ENCODE measurements around the gene ZFP90. TPM values are rescaled to one million over a fixed set of nuclear protein-coding genes. Genes with fewer than 3 reads are reported as not detected.

Gene ZFP90
- total and polyA plus RNA-seq, 2 experiments from 2014 or later: 10.9 to 13.4 TPM

DNA sequence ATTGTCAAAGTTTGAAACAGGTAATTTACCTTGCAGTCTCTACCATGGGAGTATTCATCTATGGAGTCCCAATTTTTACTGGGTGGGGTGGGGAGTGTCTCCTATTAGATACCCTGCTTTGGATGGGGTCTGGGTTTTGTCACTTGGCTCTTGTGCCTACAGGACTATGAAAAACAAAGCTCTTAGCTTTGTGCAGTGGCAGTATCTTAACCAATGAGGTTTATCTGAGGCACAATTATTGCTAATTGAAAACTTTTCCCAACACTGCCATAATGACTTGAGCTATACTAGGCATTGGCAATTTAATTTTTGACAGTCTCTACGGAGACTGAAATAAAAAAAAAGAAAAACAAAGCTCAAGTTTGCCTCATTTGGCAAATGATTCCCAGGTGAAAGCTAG lies 3.8 kb upstream of the ZFP90 start:
- H3K4me3 ChIP-seq: no peak overlapping the region
- 60% methylated on average over 1 of the region's 1 CpG for WGBS (ENCODE audit: low lambda C conversion rate, missing lambda C conversion rate)
- no peak for TF ChIP-seq EZH2 (IDR thresholded peaks at IDR 0.05; ENCODE audit: borderline replicate concordance)
- TF ChIP-seq, protein P1, sequence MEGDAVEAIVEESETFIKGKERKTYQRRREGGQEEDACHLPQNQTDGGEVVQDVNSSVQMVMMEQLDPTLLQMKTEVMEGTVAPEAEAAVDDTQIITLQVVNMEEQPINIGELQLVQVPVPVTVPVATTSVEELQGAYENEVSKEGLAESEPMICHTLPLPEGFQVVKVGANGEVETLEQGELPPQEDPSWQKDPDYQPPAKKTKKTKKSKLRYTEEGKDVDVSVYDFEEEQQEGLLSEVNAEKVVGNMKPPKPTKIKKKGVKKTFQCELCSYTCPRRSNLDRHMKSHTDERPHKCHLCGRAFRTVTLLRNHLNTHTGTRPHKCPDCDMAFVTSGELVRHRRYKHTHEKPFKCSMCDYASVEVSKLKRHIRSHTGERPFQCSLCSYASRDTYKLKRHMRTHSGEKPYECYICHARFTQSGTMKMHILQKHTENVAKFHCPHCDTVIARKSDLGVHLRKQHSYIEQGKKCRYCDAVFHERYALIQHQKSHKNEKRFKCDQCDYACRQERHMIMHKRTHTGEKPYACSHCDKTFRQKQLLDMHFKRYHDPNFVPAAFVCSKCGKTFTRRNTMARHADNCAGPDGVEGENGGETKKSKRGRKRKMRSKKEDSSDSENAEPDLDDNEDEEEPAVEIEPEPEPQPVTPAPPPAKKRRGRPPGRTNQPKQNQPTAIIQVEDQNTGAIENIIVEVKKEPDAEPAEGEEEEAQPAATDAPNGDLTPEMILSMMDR (IDR thresholded peaks at IDR 0.05; ENCODE audit: poor library complexity): no peak
- TF ChIP-seq EZH2phosphoT487 (IDR thresholded peaks at IDR 0.05; ENCODE audit: low read depth, severe bottlenecking, unreplicated experiment): no peak
- H3K27me3 ChIP-seq: no peaks in the 10 kb centered on the region
- H3K4me1 ChIP-seq (ENCODE audit: insufficient read depth): peaks cover 3% of the 10 kb centered on the region
- H3K9me2 ChIP-seq (replicated peaks; ENCODE audit: insufficient read depth): no peaks in the 10 kb centered on the region
- no peaks in the 10 kb centered on the region for H3K36me3 ChIP-seq (replicated peaks; ENCODE audit: insufficient read depth, low read depth)
- no peaks in the 10 kb centered on the region for H4K20me1 ChIP-seq (ENCODE audit: insufficient read depth, poor library complexity, severe bottlenecking)
- no peak for DNase-seq (ENCODE audit: low spot score)
- no peaks in the 10 kb centered on the region for H3K9me3 ChIP-seq (ENCODE audit: low read depth)
- H3K27ac ChIP-seq: no peak overlapping the region
- no peak overlapping the region for H2AFZ ChIP-seq
- peaks cover 14% of the 10 kb centered on the region for H3K79me2 ChIP-seq
- no peak overlapping the region for H3K4me2 ChIP-seq

DNA sequence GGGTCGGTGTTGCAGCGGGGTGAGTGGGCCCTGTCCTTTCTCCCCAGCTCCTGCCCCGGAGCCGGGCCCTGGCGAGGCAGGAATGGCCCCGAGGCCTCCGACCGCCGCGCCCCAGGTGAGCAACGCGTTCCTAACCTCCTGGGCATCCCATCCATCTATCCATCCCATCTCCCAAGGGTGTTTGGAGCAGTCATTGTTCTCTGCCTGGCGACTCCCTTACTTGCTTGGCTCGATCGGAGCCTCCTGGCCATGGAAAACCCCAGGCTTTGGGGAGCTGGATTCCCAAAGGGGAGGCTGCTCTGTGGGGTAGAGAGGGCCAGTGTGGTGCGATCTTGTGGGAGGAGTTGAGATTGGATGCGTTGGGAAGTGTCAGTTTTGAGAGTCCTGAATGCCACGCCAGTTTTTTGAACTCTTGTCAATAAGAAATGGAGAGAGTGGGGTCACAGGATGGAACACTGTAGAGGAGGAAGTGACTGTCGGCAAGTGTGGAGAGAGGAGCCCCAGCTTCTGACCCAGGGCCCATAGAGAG lies 684 bp downstream of the ZFP90 start:
- H3K27me3 ChIP-seq: no peaks in the 10 kb centered on the region
- H3K4me3 ChIP-seq: peak overlapping the region; percentile 95
- H3K9me2 ChIP-seq (replicated peaks; ENCODE audit: insufficient read depth): no peaks in the 10 kb centered on the region
- WGBS (ENCODE audit: low lambda C conversion rate, missing lambda C conversion rate): 5% methylated on average over 17 of the region's 19 CpGs
- peaks cover 3% of the 10 kb centered on the region for H3K36me3 ChIP-seq (replicated peaks; ENCODE audit: insufficient read depth, low read depth)
- H3K4me1 ChIP-seq (ENCODE audit: insufficient read depth): peaks cover 3% of the 10 kb centered on the region
- H3K27ac ChIP-seq: peak overlapping the region; percentile 83
- H2AFZ ChIP-seq: peak overlapping the region; percentile 94
- peak; percentile 19 for DNase-seq (ENCODE audit: low spot score)
- peak overlapping the region; percentile 87 for H3K4me2 ChIP-seq
- H3K9me3 ChIP-seq (ENCODE audit: low read depth): no peaks in the 10 kb centered on the region
- H3K79me2 ChIP-seq: peaks cover 23% of the 10 kb centered on the region
- no peak for TF ChIP-seq EZH2phosphoT487 (IDR thresholded peaks at IDR 0.05; ENCODE audit: low read depth, severe bottlenecking, unreplicated experiment)
- no peak for TF ChIP-seq EZH2 (IDR thresholded peaks at IDR 0.05; ENCODE audit: borderline replicate concordance)
- TF ChIP-seq, protein P1 (IDR thresholded peaks at IDR 0.05; ENCODE audit: poor library complexity): no peak
- no peaks in the 10 kb centered on the region for H4K20me1 ChIP-seq (ENCODE audit: insufficient read depth, poor library complexity, severe bottlenecking)

DNA sequence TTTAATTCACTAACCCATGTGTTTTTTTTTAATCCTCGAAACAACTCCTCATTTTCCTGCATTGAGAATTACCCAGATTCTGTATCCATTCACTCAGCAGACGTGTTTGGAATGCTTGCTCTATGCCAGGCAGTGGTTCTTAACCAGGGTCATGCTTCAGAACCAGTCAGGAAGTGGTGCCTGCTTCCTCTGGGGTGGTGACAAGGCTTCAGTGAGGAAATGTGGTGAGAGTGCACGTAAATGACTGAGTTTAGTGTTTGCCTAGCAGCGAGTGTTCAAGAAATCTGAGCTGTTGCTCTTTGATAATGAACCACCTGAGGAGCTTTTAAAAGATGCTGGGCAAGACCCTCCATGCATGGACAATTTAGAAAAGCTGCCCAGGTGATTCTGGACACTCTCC lies 9.9 kb downstream of the ZFP90 start:
- Histone ChIP-seq H3K36me3 (replicated peaks; ENCODE audit: insufficient read depth, low read depth) (peaks cover 14% of the 10 kb centered on the region), H3K79me2 (peaks cover 2% of the 10 kb centered on the region), H3K9me2 (replicated peaks; ENCODE audit: insufficient read depth) (no peaks in the 10 kb centered on the region), H2AFZ (no peak overlapping the region), H3K4me3 (no peak overlapping the region), H3K27ac (no peak overlapping the region), H4K20me1 (ENCODE audit: insufficient read depth, poor library complexity, severe bottlenecking) (no peaks in the 10 kb centered on the region), H3K27me3 (no peaks in the 10 kb centered on the region), H3K4me2 (no peak overlapping the region), H3K9me3 (ENCODE audit: low read depth) (peaks cover 16% of the 10 kb centered on the region), H3K4me1 (ENCODE audit: insufficient read depth) (no peaks in the 10 kb centered on the region)
- no peak for DNase-seq (ENCODE audit: low spot score)
- 94% methylated on average over 4 of the region's 4 CpGs for WGBS (ENCODE audit: low lambda C conversion rate, missing lambda C conversion rate)
- TF ChIP-seq, protein P1 (IDR thresholded peaks at IDR 0.05; ENCODE audit: poor library complexity): no peak
- TF ChIP-seq EZH2phosphoT487 (IDR thresholded peaks at IDR 0.05; ENCODE audit: low read depth, severe bottlenecking, unreplicated experiment) (no peak), EZH2 (IDR thresholded peaks at IDR 0.05; ENCODE audit: borderline replicate concordance) (no peak)
